Hippocampal formation (tissue), 2 donors: ENCODE data around the gene DDB1.

Experiments
- DNase-seq, 2 donors: peaks; one replicate each; lab custom pipeline; 2025; lab: John Stamatoyannopoulos, UW

Gene DDB1

DNA sequence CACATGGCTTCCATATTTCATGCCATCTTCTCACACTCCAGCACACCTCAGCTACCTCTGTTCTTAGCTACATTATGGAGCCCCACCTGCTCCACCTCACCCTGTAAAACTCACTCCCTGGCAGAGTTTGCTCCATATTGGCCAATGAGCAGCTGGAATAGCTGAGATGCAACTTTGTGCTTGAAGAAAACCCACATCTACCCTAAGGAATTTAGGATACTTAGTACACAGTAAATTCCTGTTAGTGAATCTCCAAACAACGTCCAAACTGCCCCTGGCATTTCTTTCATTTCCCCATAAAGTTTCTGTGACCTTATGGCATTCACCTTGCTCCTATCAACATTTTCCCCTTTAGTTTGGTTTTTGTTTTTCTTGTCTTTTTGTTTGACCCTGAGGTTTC, 35.6 kb downstream of the DDB1 start:
- no peak for DNase-seq

DNA sequence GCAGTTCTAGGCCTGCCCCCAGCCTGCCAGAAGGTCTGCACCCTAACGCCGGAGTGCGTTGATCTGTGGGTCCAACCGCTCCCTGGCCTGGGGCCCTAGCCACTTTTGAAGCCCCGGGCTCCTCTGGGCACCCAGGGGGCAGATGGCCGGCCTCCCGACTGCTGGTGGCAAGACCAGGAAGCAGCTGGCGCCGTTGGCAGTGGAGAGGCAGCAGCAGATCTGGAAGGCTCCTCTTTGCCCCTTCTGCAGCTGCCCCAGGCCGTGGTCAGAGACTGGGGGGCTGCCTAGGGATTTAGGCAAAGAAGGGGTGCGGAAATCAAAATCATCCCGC, 37.3 kb downstream of the DDB1 start:
- no peak for DNase-seq

DNA sequence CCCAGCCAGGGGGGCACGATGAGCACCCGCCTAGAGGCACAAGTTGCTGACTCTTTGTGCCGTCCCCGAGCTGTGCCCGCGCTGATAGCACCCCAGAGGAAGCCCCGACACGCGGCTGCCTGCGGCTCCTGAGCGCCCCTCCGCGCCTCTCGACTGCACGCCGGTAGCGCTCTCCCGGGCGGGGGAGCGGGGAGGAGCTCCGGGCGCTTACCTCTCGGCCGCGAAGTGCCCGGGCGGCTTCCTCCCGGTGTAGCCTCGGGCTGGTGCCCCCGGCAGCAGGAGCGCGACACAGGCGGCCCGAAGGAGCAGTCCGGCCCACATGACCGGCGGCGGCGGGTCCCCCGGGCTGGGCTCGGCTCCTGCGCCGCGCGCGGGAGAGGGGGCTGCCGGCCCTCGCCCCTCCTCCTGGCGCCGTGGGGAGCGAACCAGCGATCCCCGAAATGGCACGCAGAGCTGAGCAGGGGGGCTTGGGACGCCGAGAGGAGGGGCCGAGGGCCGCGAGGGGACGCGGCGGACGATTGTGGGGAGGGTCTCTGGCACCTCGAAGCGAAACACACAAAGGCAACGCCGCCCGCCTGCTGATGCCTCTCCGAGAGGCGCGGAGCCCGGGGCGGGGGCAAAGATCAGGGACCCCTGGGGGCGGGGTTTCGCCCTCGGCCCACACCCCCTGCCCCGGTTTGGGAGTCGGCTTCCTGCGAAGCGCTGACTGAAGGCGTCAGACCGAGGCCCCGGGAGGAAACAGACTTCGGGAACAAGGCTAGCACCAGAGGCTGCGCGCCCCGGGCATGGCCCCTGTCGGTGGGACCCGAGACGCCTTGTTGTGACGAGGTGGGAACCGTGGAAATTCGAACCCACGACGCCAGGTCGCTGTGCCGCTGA, 37.9 kb downstream of the DDB1 start, which contains the start of gene VWCE:
Gene VWCE (minus strand): TSS at position 600 of the 879 bp plus-strand sequence. CDS start 279 bp downstream, at position 321.
- DNase-seq = peak; percentile 25 to 31

DNA sequence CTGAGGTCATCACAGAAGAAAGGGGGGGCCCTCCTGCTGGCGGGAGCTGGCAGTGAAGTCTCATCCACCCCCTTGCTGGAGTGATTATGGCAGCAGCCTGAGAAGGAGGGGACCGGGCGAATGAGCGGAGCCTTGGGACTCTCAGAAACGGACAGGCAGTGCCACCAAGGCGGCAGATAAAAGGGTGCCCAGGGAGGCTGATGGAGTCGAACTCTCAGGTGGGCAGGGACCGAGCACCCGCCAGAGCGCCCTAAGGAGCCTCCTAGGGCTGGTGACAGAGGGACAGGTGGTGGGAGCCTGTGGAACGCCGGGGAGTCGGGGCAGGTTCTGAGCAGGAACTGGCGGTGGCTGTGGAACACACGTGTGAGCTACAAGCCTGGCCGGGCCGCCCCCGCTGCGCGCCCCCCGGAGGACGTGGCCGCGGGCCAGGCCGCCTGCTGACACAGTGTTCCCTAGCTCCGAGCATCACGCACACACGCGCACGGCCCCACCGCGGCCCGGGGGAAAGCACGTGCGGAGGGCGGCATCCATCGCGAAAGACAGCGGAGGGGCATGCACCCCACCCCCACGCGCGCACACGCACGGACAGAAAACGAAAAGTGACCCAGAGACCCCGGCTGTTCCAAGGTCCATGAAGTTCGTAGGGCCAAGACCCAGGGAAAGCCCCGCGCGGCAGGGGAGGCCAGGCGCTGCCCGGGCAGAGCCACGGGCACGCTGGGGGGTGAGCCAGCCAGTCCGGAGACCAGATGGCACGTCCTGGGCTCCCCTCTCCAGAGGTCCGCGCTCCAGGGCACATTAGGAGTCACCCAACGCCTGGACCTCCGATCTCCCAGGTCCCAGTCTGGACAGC, 38.8 kb downstream of the DDB1 start:
- DNase-seq = no peak

DNA sequence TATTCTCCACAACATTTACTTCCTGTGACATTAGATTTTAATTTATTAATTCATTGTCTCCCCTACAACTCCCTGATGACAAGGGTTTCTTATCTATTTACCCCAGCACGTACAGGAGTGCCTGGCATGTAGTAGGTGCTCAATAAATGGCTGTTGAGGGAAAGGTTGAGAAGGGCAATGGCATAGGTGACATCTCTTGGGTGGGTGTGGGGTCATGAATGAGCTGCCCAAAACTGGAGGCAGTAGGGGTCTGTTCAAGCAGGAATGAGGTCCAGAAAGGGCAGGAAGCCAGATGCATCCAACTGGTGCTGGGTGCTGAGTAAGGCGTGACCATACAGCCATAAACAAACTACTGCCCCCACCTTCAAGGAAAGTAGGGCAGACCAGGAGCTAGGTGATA, 40.5 kb downstream of the DDB1 start:
- no peak for DNase-seq

DNA sequence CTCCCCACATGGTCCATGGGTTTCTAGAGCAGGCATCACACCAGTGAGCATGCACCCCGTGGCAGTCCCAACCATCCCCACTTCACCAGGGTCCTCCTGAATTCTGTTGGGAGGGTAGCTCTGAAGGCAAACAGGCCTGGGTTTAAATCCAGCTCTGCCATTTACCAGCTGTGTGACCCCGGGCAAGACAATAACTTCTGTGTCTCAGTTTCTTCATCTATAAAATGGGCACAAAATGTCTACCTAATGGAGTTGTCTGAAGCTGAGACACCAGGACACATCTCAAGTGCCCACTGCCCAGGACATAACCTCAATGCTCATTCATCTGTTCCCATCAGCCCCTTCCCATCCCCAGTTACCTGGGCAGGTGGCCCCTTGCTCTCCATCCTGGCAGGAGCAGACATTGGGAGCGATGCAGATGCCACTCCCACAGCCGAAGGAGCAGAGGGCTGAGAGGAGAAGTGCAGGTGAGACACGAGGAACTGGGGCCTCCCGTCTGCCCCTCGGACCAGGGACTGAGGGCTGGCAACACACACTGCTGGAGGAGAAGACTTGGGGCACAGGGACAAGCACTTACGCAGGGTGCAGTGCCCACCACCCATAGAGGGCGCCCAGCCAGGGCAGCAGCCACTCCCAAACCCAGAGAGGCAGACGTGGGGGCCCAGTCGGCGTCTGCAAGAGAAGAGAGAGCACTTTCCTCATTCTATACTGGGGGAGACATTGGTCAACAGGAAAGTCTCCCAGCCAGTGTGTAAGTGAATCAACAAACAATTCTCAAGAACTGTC, 41.8 kb downstream of the DDB1 start:
- DNase-seq = no peak

DNA sequence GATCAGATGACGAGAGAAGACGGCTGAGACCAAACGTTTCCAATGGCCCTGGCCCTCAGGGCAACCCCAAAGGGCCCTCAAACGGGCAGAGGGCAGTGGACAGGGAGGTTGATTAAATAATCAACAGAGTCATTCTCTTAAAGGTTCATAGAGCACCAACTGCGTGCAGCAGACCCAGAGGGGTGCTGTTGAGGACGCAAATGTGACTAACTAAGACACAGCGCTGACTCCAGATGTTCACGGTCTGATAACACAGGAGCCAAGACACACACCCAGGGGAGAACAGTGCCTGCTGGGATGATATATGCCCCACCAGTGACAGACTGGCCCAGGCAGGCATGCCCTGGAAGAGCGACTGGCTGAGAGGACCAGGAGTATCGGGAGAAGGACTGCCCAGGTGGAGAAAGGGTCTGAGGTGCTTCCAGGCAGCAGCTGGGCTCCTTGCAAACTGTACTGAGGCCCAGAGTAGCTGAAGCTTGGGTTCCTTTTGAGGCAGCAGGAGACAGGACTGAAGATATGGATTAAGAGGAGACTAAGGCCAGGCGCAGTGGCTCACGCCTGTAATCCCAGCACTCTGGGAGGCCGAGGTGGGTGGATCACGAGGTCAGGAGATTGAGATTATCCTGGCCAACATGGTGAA, 45.4 kb downstream of the DDB1 start:
- DNase-seq = no peak

DNA sequence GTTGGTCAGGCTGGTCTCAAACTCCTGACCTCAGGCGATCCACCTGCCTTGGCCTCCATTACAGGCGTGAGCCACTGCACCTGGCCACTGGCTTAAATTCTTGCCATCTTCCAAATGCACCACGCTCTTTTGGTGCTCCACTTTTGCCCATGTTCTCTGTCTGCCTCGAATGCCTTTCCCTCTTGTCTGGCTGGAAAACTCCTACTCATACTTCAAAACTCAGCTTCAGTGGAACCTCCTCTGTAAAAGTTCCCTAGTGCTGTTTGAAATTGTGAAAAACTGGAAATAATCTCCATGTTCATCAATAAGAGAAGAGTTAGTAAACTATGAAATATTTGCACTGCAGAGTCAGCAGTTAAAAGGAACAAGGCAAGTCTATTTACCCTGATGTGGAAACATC, 49.3 kb downstream of the DDB1 start:
- DNase-seq = no peak

DNA sequence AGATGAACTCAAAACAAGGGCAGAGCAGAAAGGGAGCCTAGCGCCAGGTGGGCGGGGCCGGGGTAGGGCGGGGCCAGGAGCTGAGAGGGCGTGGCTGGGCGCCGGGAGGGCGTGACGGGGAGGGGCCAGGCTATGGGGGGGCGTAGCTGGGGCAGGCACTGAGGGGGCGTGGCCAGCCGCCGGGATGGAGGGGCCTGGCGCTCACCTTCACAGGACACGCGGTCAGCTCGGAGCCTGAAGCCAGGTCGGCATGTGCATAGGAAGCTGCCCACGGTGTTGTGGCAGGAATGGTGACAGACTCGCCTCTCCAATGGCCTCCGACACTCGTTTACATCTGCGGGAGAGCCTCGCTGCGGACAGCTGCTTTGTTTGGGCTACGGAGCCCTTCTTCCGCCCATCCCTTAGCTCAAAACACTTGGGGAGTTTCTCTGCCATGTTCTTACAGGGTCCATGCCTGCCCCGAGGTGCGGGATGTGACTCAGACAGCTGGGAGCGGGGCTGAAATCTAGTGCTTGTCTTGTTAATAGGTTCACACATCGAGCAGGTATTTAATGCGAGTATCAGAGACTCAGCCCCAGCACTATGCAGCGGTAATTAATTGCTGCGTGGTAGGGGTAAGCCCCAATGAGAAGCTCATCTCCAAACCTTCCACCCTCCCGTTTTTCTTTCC, 51.2 kb downstream of the DDB1 start:
- DNase-seq = no peak

DNA sequence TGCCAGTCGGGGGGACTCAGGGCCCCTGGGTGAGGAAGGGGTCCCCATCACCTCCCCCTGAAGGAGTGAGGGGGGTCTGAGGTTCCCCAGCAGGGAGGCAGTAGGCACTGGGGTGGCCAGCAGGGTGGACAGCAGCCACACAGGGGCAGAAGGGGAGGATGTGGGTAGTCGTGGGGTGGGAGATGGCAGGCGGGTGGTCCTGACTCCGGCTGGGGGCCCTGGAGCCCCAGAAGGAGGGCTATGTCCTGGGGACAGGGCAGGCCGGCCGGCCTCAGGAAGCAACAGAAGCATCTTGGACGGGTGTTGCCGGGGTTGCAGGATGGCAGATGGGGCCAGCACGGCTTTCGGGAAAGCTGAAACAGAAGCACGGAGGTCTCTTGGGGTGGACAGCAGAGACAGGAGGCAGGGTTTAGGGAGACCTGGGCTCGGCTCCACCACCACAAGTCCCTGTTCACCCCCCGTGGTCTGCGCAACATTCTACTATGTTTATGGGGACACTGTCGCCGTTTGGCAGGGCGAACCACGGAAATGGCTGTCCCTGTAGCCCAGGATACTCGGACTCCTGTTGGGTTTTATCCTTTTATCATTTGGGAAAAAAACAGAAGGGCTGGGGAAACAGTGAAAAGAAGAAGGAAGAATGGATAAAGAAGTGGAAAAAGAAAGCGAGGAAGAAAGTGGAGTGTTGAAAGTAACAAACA, 51.9 kb downstream of the DDB1 start:
- no peak for DNase-seq

DNA sequence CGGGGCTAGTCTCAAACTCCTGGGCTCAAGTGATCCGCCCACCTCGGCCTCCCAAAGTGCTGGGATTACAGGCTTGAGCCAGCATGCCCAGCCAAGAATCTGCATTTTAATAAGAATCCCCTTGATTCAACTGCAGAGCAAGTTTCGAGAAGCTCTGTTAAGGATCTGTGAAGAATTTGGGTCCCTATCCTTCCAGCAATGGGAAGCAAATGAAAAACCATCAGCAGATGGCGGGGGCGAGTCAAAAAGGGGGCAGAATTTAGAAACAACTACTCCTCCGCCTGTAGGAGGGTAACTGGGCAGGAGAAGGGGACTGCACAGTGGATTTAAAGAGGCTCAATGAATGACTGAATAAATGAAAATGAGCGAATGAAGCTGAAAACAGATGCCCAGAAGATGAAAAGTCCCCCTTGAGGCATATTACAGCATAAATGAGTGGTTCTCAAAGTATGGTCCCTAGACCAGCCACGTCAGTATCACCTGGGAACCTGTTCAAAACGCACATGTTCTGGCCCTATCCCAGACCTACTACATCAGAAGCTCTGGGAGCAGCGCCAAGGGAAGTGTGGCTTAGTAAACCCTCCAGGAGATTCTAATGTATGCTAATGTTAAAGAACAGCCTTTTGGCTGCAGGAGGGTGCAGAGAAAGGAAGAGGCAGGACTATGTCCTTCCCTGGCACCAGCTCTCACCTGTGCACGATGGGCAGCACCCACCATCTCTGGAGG, 52.8 kb downstream of the DDB1 start:
- no peak for DNase-seq

DNA sequence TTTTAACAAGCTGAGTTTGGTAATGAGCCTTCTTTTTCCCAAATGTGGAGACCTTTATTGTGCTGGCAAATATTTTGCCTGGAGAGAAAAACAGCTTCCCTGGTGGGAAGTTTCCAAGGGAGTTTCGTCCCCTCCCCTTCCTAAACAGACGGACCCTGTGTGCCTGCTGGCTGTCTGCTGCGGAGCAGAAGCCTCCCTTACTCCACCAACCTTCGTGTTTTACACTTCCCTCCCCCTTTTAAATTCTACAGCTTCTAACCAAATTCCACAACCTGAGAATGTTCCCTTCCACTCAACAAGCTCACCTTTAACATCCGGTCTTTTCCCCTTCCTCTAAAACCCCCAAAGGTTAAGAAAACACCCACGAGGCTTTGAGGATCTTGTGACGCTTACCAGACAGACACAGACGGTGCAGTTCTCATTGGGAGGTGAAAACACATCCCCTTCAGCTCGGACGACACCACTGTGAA, 54.9 kb downstream of the DDB1 start:
- DNase-seq = peak in 1 of 2 donors; percentile 42

DNA sequence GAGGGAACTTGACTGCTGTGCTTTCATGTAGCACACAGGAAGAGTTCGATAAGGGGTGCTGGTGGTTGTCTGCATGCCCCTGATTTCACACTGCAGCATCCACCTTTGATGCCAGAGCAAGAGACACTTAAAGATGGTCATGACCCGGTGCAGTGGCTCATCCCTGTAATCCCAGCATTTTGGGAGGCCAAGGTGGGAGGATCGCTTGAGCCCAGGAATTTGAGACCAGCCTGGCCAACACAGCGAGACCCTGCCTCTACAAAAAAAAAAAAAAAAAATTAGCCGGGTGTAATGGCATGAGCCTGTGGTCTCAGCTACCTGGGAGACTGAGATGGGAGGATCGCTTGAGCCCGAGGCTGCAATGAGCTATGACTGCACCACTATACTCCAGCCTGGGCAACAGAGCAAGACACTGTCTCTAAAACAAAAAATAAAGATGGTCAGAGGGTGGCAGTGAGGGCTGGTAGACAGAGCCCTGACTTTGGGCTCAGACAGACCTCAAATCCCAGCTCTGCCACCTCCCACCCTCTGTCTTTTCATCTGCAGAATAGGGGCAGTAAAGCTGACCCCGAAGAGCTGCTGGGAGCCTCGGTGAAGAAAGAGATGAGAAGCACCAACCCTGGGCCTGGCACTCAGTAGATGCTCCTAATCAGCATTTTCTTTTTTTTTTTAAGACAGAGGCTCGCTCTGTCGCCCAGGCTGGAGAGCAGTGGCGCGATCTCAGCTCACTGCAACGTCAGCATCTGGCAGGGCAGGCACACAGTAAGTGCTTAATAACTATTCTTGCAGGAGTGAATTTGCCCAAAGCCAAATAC, 55.5 kb downstream of the DDB1 start:
- DNase-seq = no peak

DNA sequence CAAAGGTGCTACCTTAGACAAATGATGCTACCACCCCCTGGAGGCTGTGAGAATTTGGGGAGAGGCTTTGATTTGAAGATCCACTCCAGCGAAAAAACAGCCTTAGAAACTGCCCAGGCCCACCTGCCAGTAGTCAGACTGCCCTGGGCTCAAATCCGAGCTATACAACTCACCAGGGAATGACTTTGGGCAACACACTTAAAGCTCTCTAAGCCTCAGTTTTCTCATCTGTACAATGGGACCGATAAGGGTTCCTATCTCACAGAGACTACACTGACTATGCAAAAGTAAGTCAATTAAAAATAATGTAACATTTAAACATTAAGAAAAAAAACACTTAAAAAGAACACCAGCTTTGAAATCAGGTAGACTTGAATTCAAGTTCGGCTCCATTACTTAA, 57.7 kb downstream of the DDB1 start:
- no peak for DNase-seq

DNA sequence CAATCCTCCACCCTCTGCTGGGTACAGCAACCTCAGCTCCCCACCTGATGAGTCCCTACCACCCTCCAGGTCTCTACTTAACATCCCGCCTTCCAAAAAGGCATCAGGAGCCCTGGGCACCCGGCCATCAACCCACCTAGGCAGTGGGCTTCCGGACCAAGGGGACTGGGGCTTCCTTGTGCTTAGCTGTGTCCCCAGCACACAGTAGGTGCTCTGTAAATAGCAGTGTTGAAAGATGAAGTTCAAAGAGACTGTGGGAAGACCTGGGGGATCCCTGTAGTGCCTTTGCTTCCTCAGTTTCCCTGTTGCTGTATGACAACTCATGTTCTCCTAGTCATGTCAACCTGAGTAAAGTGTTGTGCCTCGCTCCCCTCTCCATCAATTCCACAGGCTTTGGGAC, 58.8 kb downstream of the DDB1 start:
- DNase-seq = no peak

DNA sequence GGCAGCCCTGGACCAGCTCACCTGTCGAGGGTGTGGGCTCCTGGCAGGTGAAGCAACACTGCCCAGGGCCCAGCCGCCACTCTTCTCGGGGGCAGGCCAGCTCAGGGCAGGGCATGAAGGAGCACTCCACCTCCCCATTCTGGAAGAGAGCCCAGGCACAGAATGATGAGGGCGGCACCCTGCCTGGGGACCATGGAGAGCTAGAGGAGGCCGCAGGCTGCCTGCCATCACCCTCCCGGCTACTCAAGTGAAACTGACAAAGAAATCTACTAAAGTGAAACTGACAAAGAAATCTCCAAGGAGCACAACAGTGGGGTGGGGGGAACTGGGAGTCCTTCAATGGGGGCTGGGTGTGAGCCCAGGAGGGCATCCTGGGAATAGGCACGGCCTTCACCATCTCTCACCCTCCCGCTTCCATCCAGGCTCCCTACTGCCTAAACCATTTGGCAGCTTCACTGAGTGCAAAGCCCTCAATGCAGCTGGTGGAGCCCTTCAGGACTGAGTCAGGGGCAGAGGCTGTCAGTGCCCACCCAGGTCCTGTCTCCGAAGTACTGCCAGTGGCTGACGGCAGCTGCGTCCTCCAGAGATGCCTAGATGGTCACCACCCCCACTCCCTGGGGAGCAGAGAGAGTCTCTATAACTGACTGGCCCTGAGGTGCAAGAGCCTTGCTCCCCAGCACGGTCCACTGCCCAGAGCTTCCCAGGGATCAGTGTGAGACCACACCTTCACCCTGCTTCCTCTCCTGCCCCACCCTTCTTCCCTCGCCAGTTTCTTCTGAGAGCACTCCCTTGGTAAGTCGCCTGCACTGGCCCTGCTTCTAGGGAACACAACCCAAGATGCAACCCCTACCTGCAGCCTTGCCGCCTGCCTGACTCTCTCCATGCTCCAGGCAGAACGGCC, 59.5 kb downstream of the DDB1 start:
- peak; percentile 25 to 38 for DNase-seq

DNA sequence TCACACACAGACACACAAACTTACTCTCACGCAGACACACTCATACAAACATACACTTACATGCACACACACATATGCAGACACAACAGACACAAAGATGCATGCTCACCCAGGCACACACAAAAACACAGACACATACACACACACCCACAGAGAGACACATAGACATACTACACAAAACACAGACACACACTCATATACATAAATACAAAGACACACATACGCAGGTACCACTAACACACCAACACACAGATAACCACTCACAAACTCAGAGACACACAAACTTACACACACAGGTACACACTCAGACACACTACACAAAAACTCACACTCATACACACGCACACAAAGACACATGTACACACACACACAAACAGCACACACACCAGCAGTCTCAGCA, 60.2 kb downstream of the DDB1 start:
- DNase-seq = no peak
